GM19239 (cell line): ENCODE data around the gene PCED1B.
"Not testable (repeated sequence)": the region's sequence is repeated elsewhere in the genome, so short reads cannot be mapped to it uniquely, and the experiment has no call there.

Experiments used
- DNase-seq: peaks from one replicate; pipeline ENCODE4 v3.0.0; 2011; ENCODE audit warnings: low spot score; ENCODE audit not compliant: insufficient read length
- FAIRE-seq: peaks from 2 replicates; lab custom pipeline; 2011; peaks lifted over from hg19 to GRCh38; lab: Jason Lieb, UNC

PCED1B gene, protein sequence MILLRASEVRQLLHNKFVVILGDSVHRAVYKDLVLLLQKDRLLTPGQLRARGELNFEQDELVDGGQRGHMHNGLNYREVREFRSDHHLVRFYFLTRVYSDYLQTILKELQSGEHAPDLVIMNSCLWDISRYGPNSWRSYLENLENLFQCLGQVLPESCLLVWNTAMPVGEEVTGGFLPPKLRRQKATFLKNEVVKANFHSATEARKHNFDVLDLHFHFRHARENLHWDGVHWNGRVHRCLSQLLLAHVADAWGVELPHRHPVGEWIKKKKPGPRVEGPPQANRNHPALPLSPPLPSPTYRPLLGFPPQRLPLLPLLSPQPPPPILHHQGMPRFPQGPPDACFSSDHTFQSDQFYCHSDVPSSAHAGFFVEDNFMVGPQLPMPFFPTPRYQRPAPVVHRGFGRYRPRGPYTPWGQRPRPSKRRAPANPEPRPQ

DNA sequence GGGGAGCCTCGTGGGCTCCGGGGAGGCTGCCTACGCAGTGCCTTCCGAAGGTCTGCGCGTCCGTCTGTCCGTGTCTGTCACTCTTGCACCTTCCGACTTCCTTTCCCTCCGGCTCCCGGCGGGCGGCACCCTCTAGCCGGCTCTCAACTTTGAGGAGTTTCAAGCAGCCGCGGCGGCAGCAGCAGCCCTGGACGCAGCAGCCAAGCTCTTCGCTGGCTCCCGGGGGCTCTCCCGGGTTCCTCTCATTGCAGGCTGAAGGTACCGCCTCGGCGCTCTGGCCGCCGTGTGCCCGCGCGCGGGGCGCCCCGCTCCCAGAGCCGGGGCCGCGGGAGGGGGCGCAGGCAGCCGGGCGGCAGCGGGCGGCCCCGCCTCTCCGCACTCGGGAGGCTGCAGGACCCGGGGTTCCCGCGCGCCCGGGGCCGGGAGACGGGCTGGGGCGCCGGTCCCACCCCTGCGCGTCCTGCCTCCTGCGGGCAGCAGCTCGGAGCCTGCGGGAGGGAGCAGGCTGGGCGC lies at the start of gene PCED1B, which contains the start of gene AMIGO2:
TSS of gene PCED1B (plus strand) at position 154 of the 513 bp plus-strand sequence. CDS start 155,443 bp downstream, outside the sequence.
TSS of gene AMIGO2 (minus strand) at position 492 of the 513 bp plus-strand sequence. CDS start 957 bp downstream, outside the sequence.
- peak; percentile 45 for FAIRE-seq
- peak; percentile 51 for DNase-seq

DNA sequence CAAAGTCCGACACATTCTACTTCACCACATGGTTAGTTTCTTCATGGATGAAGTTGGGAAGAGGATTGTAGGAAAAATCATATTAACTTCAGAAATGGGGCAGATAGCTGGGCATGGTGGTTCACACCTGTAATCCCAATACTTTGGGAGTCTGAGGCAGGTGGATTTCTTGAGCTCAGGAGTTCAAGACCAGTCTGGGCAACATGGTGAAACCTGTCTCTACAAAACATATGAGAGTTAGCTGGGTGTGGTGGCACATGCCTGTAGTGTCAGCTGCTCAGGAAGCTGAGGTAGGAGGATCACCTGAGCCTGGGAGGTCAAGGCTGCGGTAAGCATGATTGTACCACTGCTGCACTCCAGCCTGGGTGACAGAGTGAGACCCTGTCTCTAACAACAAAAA lies 49.5 kb upstream of the PCED1B start:
- FAIRE-seq (no peak), DNase-seq (no peak)

DNA sequence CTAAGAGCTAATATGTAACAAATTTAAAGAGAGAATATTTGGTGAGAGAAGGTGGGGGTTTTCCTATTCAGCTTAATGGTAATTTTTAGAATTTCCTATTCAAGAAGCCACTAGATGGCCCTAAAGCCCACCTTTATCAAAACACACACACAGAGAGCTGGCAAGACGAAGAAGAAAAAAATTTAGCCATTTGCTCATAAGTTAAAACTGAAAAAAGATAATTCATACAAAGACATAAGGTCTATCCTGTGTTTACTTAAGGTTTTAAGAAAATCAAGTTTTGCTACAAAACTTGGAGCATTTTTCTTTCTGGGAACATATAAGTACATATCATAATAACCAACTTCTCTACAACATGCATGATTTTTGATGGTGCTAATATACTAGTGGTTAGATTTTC lies 46.8 kb upstream of the PCED1B start:
- DNase-seq (no peak), FAIRE-seq (peak; percentile 75)

DNA sequence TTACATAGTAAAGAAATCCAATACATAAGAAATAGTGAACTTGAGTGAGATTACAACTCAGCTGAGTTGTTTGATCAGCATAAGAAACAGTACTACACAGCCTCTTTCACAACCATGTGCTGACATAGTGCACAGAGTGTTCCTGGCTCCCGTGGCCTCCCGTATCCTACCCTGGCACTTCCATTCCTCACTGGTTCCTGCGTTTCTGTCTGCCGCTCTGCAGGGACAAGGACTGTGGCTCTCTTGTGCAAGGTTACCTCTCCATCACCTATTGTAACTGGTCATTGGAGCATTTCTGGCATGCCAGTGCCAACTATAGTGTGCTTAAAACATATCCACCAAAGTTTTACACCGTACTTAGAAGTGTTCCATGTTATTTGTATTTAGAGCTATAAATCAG lies 46.3 kb upstream of the PCED1B start:
- DNase-seq: no peak
- no peak for FAIRE-seq

DNA sequence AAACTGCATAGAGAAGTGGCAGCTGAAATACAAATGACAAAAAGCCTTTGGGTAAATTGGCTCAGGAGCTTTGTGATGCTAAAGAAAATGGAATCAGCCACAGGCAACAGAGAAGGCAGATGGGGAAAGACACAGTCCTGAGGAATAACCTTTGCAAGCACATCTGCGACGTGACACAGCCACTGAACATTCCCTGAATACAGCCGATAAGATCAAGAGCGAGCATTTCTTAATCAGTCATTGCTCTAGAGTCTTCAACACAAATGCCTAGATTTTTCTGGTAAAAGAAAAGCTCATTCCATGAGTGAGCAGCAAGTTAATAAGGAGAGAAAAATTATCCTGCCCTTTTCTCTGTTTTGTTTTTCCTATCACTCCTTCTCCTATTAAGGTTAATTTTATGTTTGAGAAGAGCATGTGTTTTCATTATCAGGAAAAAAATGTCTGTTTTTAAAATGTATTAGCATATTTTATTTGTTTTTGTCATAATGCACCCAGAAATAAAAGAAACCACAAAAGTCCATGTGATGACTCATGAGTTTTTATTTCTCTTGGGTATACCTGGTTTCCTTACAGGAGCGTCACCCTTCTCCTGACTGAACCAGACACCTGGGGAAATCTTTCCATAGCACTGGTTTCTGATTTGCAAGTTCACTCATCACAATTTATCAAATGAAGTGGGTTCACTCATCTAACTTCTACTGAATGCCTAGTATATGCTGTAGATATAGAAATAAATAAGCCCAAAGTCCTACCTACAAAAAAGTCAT lies 45.4 kb upstream of the PCED1B start:
- no peak for DNase-seq
- no peak for FAIRE-seq

DNA sequence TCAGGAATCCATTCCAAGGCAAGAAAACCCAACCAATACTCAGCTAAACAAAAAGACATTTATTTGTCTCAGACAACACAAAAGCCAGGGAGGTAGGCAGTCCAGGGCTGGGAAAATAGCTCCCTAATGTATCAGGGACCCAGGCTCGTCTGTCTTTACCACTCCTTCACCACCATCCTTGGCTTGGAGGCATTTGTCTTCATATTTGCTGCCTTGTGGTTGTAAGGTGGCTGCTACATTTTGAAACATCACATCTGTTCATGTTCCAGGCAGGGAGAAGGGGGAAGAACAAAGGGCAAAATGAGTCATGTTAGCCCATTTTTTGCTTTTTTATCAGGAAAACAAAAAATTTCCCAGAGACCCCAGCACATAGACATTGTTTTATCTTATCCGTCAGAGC lies 44.8 kb upstream of the PCED1B start:
- FAIRE-seq: no peak
- no peak for DNase-seq

DNA sequence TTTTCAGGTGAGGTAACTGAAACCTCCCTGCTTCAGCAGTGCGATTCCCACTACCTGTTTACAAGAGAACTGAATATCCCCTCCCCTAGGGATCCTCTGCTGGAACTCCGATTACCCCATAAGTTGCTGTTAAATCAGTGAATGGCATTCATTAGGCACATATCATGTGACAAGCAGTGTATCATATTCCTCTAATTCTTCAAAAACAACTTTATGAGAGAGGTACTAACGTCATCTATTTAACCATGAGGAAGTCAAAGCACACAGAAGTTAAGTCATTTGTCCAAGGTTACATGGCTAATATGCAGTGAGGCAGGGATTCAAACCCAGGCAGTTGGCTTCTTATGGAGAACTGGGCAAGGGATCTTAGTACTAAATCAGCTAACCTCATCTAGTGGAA lies 43.9 kb upstream of the PCED1B start:
- no peak for FAIRE-seq
- no peak for DNase-seq

DNA sequence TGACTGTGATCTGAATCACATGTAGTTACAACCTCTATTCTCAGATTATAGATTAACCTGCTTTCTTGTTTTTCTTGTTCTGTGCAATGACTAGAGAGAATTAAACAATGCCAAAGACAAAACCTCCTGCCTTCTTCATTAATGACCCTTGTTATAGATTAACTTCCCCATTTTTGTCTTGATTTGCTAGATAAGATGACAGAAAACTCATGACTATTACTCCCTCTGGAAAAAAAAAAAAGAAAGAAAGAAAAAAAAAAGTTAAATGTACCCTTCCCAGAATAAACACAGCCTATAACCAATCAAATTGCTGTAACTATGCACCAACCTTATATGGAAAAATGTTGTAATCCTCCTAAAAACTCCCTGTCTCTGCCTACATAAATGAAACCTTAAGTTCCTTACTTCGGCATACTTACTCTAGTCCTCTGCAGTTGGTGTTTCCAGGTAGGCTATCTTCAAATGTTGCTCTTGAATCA lies 41.1 kb upstream of the PCED1B start:
- DNase-seq (no peak), FAIRE-seq (no peak)

DNA sequence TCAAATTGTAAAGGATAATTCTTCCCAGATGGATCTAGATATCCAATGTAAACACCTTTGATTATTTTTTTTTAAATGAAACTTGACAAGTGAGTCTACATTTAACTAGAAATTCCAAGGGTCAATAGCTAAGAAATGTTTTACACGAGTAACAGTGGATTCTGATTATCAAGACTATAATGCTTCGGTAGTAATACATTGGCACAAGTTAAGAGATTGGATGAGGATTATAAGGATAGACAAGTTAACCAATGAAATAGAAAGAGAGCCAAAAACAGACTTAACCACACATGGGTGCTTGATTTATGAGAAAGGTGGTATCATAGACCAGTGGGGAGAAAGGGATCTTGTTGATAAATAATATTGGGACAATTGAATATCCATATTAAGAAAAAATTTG lies 40.3 kb upstream of the PCED1B start:
- DNase-seq: no peak
- FAIRE-seq: no peak

DNA sequence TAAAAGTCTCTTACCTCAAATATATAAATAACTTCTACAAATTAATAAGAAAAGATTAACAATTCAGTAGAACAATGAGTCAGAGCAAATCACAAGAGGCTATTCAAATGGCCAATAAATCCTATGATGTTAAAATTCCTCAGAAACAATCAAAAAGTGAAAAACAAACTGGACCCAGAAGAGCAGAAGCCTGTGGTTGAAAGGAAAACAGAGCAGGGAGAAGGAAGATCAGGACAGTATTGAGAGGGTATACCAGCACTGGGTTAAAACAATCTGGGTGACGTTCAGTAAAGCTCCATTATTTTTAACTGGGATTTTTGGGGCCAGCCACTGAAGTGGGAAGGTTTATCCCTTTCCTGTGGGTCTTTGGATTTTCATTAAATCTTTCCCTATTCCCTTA lies 39.7 kb upstream of the PCED1B start:
- no peak for DNase-seq

DNA sequence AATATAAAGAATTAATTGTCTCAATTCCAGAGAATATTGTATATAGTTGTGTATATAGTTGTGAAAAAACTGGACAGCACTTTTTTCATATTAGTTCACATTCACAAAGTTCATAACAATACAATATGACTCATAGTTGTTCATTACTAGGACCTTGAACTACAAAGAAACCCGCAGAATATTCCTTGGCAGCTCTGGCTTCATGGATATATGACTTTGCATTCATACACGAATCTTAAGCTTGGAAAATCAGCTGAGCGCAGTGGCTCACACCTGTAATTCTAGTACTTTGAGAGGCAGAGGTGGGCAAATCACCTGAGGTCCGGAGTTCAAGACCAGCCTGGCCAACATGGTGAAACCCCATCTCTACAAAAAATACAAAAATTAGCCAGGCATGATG lies 38.1 kb upstream of the PCED1B start:
- DNase-seq (no peak), FAIRE-seq (no peak)

More for the DNA sequence above, 39.7 kb upstream of the PCED1B start:
- FAIRE-seq: no peak

DNA sequence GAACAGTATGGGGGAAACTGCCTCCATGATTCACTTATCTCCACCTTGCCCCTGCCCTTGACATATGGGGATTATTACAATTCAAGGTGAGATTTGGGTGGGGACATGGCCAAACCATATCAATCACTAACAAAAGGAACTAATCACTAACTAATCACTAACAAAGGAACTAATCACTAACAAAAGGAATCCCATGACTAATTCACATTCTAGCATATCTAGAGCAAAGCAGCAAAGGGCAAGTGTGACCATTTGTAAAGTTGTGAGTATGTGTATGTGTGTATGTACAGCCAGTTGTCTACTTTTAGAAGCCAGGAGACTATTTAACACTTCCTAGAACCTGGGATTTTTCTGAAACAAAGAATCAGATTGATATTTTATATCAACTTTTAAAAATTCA lies 30.9 kb upstream of the PCED1B start:
- FAIRE-seq (no peak), DNase-seq (no peak)

DNA sequence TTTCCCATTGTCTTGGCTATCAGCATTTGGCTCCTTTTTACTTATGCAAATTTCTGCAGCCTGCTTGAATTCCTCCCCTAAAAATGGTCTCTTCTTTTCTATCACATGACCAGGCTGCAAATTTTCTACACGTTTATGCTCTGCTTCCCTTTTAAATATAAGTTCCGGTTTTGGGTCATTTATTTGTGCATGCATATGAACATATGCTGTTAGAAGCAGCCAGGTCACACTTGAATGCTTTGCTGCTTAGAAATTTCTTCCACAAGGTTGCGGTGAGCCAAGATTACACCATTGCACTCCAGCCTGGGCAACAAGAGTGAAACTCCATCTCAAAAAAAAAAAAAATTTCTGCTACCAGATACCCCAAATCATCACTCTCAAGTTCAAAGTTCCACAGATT lies 28.1 kb upstream of the PCED1B start:
- not testable (repeated sequence) for DNase-seq, FAIRE-seq

DNA sequence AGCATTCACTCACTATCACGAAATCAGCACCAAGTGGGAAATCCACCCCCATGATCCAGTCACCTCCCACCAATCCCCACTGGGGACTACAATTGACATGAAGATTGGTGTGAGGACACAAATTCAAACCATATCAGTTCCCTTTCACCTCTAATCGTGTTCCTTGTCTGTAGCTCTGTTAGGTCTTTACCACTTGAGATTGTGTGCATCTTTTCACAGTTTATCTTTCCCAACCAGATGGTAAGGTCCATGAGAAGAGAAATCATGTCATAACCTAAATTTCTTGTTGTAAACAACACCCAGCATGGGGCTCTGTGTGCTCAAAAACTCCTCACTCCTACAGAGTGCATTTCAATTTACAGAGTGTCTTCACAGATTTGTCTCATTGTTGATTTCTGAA lies 27.1 kb upstream of the PCED1B start:
- FAIRE-seq (no peak), DNase-seq (no peak)

DNA sequence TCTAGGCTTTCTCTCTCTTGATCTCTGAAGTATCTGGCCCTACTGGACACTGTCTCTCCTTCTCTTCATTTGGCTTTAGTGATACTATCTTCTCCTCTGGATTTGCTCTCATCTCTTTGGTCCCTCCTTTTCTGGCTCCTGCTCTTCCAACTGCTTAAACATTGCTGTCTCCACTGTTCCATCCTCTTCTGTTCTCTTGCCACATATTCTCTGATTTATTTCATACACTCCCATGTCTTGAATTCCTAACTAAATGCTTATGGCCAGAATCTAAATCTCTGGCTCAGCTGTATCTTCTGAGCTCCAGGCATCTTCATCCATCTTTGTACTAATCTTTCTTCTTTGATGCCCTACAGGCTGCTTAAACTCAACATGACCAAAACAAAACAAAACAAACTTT lies 25.5 kb upstream of the PCED1B start:
- FAIRE-seq: no peak
- no peak for DNase-seq

DNA sequence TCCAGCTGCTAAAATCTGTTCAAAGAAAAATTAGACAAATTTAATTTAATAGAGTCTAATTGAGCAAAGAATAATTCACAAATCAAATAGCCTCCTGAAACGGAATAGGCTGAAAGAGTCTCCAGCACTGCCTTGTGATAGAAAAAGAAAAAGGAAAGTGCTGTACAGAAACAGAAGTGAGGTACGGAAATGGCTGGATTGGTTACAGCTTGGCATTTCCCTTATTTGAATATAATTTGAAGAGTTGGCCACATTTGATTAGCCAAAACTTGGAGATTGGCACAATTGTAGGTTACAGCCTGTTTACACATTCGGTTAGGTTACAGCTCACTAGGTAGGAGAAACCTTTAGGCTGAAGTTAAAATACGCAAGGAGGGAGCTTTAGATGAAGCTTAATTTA lies 24.8 kb upstream of the PCED1B start:
- FAIRE-seq (no peak), DNase-seq (no peak)

DNA sequence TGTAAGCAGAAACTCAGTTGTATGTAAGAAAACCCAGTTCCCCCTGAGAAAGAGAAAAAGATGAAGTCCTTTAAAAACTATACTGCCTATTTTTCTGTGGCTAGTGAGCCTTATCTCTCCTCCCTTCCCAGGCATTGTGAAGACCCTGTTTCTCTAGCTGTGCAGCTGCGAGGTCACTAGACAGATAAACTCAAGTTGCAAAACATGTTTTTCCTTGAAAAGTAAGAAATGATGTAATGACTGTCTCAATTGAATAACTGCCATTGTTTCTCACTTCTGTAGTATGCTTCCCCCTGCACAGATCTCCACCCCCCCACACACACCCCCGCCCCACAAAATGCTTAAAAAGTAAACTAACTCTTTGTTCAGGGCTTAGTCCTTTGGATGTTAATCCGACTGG lies 23.6 kb upstream of the PCED1B start:
- DNase-seq, FAIRE-seq: not testable (repeated sequence)

DNA sequence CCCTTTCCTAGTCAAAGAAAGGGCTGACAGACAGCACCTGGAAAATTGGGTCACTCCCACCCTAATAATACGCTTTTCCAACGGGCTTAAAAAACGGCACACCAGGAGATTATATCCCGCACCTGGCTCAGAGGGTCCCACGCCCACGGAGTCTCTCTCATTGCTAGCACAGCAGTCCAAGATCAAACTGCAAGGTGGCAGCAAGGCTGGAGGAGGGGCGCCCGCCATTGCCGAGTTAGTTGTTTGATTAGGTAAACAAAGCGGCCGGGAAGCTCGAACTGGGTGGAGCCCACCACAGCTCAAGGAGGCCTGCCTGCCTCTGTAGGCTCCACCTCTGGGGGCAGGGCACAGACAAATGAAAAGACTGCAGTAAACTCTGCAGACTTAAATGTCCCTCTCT lies 22.5 kb upstream of the PCED1B start:
- not testable (repeated sequence) for DNase-seq, FAIRE-seq

DNA sequence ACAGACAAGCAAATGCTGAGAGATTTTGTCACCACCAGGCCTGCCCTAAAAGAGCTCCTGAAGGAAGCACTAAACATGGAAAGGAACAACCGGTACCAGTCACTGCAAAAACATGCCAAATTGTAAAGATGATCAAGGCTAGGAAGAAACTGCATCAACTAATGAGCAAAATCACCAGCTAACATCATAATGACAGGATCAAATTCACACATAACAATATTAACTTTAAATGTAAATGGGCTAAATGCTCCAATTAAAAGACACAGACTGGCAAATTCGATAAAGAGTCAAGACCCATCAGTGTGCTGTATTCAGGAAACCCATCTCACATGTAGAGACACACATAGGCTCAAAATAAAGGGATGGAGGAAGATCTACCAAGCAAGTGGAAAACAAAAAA lies 20.8 kb upstream of the PCED1B start:
- FAIRE-seq, DNase-seq: not testable (repeated sequence)

DNA sequence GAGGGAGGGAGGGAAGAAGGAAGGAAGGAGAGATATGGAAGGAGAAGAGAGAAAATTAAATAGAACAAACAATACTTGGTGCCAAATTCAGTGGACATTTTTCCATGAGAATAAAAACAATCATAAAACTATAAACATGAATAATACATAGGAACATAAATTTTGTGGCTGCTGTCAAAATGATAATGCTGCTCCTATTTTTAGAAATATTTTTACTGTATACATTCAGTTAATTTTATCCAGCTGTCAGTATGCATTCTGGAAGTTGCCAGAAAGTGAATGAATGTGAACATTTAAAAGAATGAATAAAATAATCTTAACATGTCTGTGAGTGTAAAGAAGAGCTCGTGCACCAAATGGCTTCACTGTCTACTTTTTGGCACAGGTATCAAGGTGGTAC lies 13.9 kb upstream of the PCED1B start:
- no peak for DNase-seq
- no peak for FAIRE-seq
